ENCODE results near the gene TVP23B.
"Not testable (repeated sequence)": the region's sequence is repeated elsewhere in the genome, so short reads cannot be mapped to it uniquely, and the experiment has no call there.

GRCh38 chr17:18791402-18791801 is 10.4 kb downstream of the TVP23B start:
- not testable (repeated sequence) for TF ChIP-seq CTCF (IDR thresholded peaks at IDR 0.05; ENCODE audit: insufficient read depth, low read length, poor library complexity, severe bottlenecking); EZH2phosphoT487 (conservative IDR thresholded peaks at IDR 0.05; ENCODE audit: low read length)
